Endothelial cell of umbilical vein (primary cell): ENCODE data around the gene NUBP1. TPM values are rescaled to one million over a fixed set of nuclear protein-coding genes. Genes with fewer than 3 reads are reported as not detected.

Source experiments
- BruUV-seq: library from RNA; stranded (reverse); fragments of 400-500 nt; replicated peaks from 2 replicates; lab custom pipeline; 2021; lab: Mats Ljungman, UMichigan
- CTCF ChIA-PET: fragments of 300-600, 350-600 bp; sonication (Branson Sonifier 250); formaldehyde crosslinking; loops from one replicate; lab custom pipeline; 2021; ENCODE audit warnings: antibody characterized with exemption, inconsistent platforms; lab: Charles Lee
- POLR2A ChIA-PET: fragments of 300-600, 350-600 bp; sonication (Branson Sonifier 250); formaldehyde crosslinking; loops from one replicate; lab custom pipeline; 2021; ENCODE audit warnings: antibody characterized with exemption, inconsistent platforms; lab: Charles Lee
- DNase-seq: peaks from one replicate; pipeline ENCODE4 v3.0.0-alpha.2; 2011; ENCODE audit warnings: low read depth, low spot score
- FAIRE-seq: peaks from 2 replicates; lab custom pipeline; 2011; peaks lifted over from hg19 to GRCh38; lab: Jason Lieb, UNC
- H2AFZ ChIP-seq: 2 replicates; pipeline ENCODE4 v1.6.0; 2012; ENCODE audit warnings: low read depth, low read length, control low read depth, inconsistent platforms
- H3K27ac ChIP-seq: 2 replicates; pipeline ENCODE4 v1.5.1; 2011; ENCODE audit warnings: low read depth, mild to moderate bottlenecking, control low read depth, low read length, moderate library complexity; ENCODE audit not compliant: insufficient read depth
- H3K27me3 ChIP-seq, 2 experiments: 2 replicates each; pipeline versions ENCODE4 v1.6.0 to v1.6.1; 2011; ENCODE audit warnings: low read length in 2 of 2, mixed read lengths in 1 of 2; ENCODE audit not compliant: control insufficient read depth in 2 of 2, insufficient read depth in 2 of 2
- H3K36me3 ChIP-seq, 2 experiments: 2 replicates in 1 of 2; 3 replicates in 1 of 2; pipeline ENCODE4 v1.5.1; 2011; ENCODE audit warnings: low read length in 2 of 2, mild to moderate bottlenecking in 1 of 2, moderate library complexity in 1 of 2; ENCODE audit not compliant: control insufficient read depth in 2 of 2, insufficient read depth in 2 of 2; ENCODE audit errors: extremely low read depth in 1 of 2
- H3K4me1 ChIP-seq: 3 replicates; pipeline ENCODE4 v1.5.1; 2011; ENCODE audit warnings: mild to moderate bottlenecking, low read length; ENCODE audit not compliant: control insufficient read depth, insufficient read depth; ENCODE audit errors: extremely low read depth
- H3K4me2 ChIP-seq: 2 replicates; pipeline ENCODE4 v1.6.1; 2011; ENCODE audit warnings: low read length, control low read depth, mixed read lengths; ENCODE audit not compliant: insufficient read depth
- H3K4me3 ChIP-seq, 3 experiments: fragments of 200-600 bp in 1 of 3; sonication (generic), shearing (Covaris generic) in 1 of 3; replicated peaks in 1 of 3; 2 replicates each; pipeline ENCODE4 v1.5.1; 2011 to 2016; ENCODE audit warnings: control low read depth in 3 of 3, low read length in 3 of 3, mild to moderate bottlenecking in 2 of 3, inconsistent platforms in 1 of 3, low read depth in 1 of 3, moderate library complexity in 1 of 3; ENCODE audit not compliant: insufficient read depth in 1 of 3
- H3K79me2 ChIP-seq: 2 replicates; pipeline ENCODE4 v1.6.0; 2012; ENCODE audit warnings: low read length, inconsistent platforms; ENCODE audit not compliant: control insufficient read depth, insufficient read depth
- H3K9ac ChIP-seq: replicated peaks from 2 replicates; pipeline ENCODE3; 2011; ENCODE audit warnings: low read length, control low read depth; ENCODE audit not compliant: insufficient read depth; ENCODE audit errors: extremely low read depth
- H3K9me1 ChIP-seq: replicated peaks from 3 replicates; pipeline ENCODE4 v1.6.0; 2011; ENCODE audit warnings: mild to moderate bottlenecking, low read length; ENCODE audit not compliant: control insufficient read depth, insufficient read depth; ENCODE audit errors: extremely low read depth
- H3K9me3 ChIP-seq: replicated peaks from 2 replicates; pipeline ENCODE4 v1.5.1; 2012; ENCODE audit warnings: low read length, inconsistent platforms; ENCODE audit not compliant: control insufficient read depth, insufficient read depth
- H4K20me1 ChIP-seq: replicated peaks from 2 replicates; pipeline ENCODE3; 2011; ENCODE audit warnings: mild to moderate bottlenecking, low read length; ENCODE audit not compliant: control insufficient read depth, insufficient read depth; ENCODE audit errors: extremely low read depth
- EZH2 ChIP-seq: IDR thresholded peaks from 2 replicates; pipeline ENCODE4 v1.6.1; 2012; ENCODE audit warnings: borderline replicate concordance, low read depth, mild to moderate bottlenecking, moderate library complexity, low read length, inconsistent platforms; ENCODE audit not compliant: severe bottlenecking
- FOS ChIP-seq: IDR thresholded peaks from 2 replicates; pipeline ENCODE4 v1.6.1; 2011; ENCODE audit warnings: mild to moderate bottlenecking, low read length, moderate library complexity, borderline replicate concordance; ENCODE audit not compliant: insufficient read depth
- GATA2 ChIP-seq: IDR thresholded peaks from 2 replicates; pipeline ENCODE4 v1.7.0; 2011; ENCODE audit warnings: low read depth, mild to moderate bottlenecking, moderate library complexity, mixed read lengths, low read length; ENCODE audit not compliant: insufficient read length, insufficient read depth
- JUN ChIP-seq: IDR thresholded peaks from 2 replicates; pipeline ENCODE4 v1.6.1; 2011; ENCODE audit warnings: borderline replicate concordance, low read depth; ENCODE audit not compliant: insufficient read length, insufficient read depth
- MYC ChIP-seq: IDR thresholded peaks from one replicate; pipeline ENCODE4 v1.6.1; 2011; ENCODE audit warnings: mild to moderate bottlenecking, low read depth, low read length
- POLR2A ChIP-seq: IDR thresholded peaks from 2 replicates; pipeline ENCODE4 v1.6.1; 2012; ENCODE audit warnings: low read depth, mild to moderate bottlenecking, control low read depth, low read length
- POLR2AphosphoS5 ChIP-seq: IDR thresholded peaks from 2 replicates; pipeline ENCODE4 v1.6.1; 2012; ENCODE audit warnings: low read depth, mild to moderate bottlenecking, control low read depth, low read length, moderate library complexity; ENCODE audit not compliant: insufficient read depth
- dilution Hi-C: fragments of 300-500 bp; cut with MboI; formaldehyde crosslinking; loops from one replicate; pipeline ENCODE4 v1.15.0; 2019; ENCODE audit warnings: low sequenced_read_pairs; ENCODE audit not compliant: extremely low pct_ligation_motif_present
- intact Hi-C: fragments of 100-400 bp; cut with micrococcal nuclease; formaldehyde crosslinking; loops from one replicate; pipeline ENCODE4 v1.10.0; 2022
- polyA plus RNA-seq, 4 experiments: library from polyadenylated mRNA; depleted of rRNA in 3 of 4; stranded (reverse) in 3 of 4; unstranded in 1 of 4; fragments of >200 nt; gene quantifications; 2 replicates each; pipeline versions ENCODE4 v1.2.1 to v1.2.3, GENCODE V29; 2011 to 2012; ENCODE audit warnings: missing spikeins in 1 of 4
- total RNA-seq: library from RNA; stranded (reverse); gene quantifications from 2 replicates; pipeline ENCODE4 v1.2.3, GENCODE V29; 2021
- TF ChIP-seq, protein P1 (sequence below), 2 donors: IDR thresholded peaks; 1 replicate in 1 of 2; 2 replicates in 1 of 2; pipeline ENCODE4 v1.5.1; 2011; ENCODE audit warnings: low read length in 2 of 2, mild to moderate bottlenecking in 2 of 2, moderate library complexity in 2 of 2, control low read depth in 1 of 2, inconsistent platforms in 1 of 2, low read depth in 1 of 2; ENCODE audit not compliant: insufficient read depth in 1 of 2; ENCODE audit errors: extremely low read depth in 1 of 2
- TF ChIP-seq, protein P2 (sequence below): IDR thresholded peaks from 2 replicates; pipeline ENCODE4 v1.6.1; 2011; ENCODE audit not compliant: insufficient read depth, insufficient read length

Gene NUBP1
- total and polyA plus RNA-seq, 2 donors (not counting 3 experiments of a cell fraction or from before 2014, with no cell fraction given) = 23.6 to 30.8 TPM

DNA sequence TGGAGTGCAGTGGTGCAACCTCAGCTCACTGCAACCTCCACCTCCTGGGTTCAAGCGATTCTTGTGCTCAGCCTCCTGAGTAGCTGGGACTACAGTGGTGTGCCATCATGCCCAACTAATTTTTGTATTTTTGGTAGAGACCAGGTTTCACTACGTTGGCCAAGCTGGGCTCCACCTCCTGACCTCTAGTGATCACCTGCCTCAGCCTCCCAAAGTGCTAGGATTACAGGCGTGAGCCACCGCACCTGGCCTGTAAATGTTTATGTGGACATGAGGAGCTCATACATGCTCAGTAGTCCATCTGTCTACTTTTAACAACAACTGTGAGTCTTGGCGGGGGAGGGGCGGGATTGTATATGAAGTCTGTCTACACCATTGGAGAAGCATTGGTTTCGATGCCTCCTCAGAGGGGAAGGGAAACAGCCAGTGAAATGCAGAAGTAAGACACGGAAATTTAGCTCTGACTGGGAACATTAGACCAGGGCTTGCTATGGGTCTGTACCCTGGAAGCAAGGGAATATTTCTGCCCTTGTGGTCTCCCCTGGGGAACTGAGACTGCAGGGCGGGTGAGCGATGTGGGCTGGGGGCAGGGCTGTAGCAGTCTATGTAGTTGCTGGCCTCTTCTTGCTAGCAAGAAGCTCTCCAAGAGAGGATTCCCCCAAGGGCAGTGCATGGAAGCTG lies 9.3 kb downstream of the NUBP1 start:
- TF ChIP-seq FOS (no peak), GATA2 (no peak), POLR2A (no peak), MYC (no peak), EZH2 (no peak), POLR2AphosphoS5 (no peak), JUN (no peak)
- TF ChIP-seq, protein P1, sequence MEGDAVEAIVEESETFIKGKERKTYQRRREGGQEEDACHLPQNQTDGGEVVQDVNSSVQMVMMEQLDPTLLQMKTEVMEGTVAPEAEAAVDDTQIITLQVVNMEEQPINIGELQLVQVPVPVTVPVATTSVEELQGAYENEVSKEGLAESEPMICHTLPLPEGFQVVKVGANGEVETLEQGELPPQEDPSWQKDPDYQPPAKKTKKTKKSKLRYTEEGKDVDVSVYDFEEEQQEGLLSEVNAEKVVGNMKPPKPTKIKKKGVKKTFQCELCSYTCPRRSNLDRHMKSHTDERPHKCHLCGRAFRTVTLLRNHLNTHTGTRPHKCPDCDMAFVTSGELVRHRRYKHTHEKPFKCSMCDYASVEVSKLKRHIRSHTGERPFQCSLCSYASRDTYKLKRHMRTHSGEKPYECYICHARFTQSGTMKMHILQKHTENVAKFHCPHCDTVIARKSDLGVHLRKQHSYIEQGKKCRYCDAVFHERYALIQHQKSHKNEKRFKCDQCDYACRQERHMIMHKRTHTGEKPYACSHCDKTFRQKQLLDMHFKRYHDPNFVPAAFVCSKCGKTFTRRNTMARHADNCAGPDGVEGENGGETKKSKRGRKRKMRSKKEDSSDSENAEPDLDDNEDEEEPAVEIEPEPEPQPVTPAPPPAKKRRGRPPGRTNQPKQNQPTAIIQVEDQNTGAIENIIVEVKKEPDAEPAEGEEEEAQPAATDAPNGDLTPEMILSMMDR (IDR thresholded peaks at IDR 0.05; ENCODE audit: extremely low read depth in 1 of 2, insufficient read depth in 1 of 2, low read depth in 1 of 2, low read length in 2 of 2) = no peak
- TF ChIP-seq, protein P2, sequence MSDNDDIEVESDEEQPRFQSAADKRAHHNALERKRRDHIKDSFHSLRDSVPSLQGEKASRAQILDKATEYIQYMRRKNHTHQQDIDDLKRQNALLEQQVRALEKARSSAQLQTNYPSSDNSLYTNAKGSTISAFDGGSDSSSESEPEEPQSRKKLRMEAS = no peak
- peaks cover 0 to 6% of the 10 kb centered on the region in 2 experiments for H3K36me3 ChIP-seq
- no peak overlapping the region for H3K4me3 ChIP-seq
- intact Hi-C loops (no loop called here), dilution Hi-C loops (no loop called here)
- POLR2A ChIA-PET = interaction anchor here (1.1 kb wide), 1 partner anchor 9 kb away, joined by 3 read pairs; no protein-coding TSS in a partner anchor
- no TSS peak for BruUV-seq
- DNase-seq = no peak
- FAIRE-seq = no peak
- H3K4me2 ChIP-seq = no peak overlapping the region
- no peak overlapping the region for H3K9ac ChIP-seq
- CTCF ChIA-PET = interaction anchor here (1.3 to 1.5 kb wide), 4 partner anchors 9 to 166 kb away, joined by 3 to 5 read pairs (median 4); partner anchors contain the start of gene NUBP1
- H3K4me1 ChIP-seq = no peaks in the 10 kb centered on the region
- H3K79me2 ChIP-seq = no peaks in the 10 kb centered on the region
- no peaks in the 10 kb centered on the region for H4K20me1 ChIP-seq
- no peaks in the 10 kb centered on the region for H3K27me3 ChIP-seq
- H2AFZ ChIP-seq = no peak overlapping the region
- H3K9me1 ChIP-seq = no peaks in the 10 kb centered on the region
- H3K9me3 ChIP-seq = no peaks in the 10 kb centered on the region
- H3K27ac ChIP-seq = no peak overlapping the region
